ENCODE results near the gene ANTXR2.

The ANTXR2 gene

GRCh38 chr4:79982601-79983322 is 90.3 kb downstream of the ANTXR2 start:
- Histone ChIP-seq H3K27me3 (ENCODE audit: insufficient read depth, poor library complexity, severe bottlenecking) (no peaks in the 10 kb centered on the region), H3K27ac (replicated peaks) (no peak overlapping the region), H3K4me3 (replicated peaks; ENCODE audit: insufficient read depth, low read length) (no peak overlapping the region)
- no peak for DNase-seq (ENCODE audit: low read depth in 1 of 2, low spot score in 1 of 2)
- no peak for TF ChIP-seq GABPA (IDR thresholded peaks at IDR 0.05; ENCODE audit: low read depth)
- TF ChIP-seq REST (IDR thresholded peaks at IDR 0.05; ENCODE audit: insufficient replicate concordance, low read depth) = no peak

DNA sequence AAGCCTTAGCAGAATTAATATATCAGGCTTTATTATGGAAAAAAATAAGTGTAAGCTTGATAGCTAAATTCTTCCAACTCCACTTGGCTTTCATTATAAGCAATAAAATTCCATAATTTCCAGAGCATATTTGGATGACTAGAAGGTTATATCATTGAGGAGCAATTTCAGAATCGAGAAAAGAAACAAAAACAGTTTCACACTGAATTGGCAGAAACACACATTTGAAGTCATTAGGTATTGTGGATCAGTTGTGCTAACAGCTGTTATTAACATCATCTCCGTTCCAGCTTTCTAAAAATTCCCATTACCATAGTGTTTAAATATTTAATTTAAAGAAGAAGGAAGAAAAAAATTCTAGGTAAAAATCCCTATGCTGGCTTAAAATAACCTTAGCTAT is 92.6 kb downstream of the ANTXR2 start:
- Histone ChIP-seq H3K4me3 (replicated peaks; ENCODE audit: insufficient read depth, low read length) (no peak overlapping the region), H3K27me3 (ENCODE audit: insufficient read depth, poor library complexity, severe bottlenecking) (no peaks in the 10 kb centered on the region), H3K27ac (replicated peaks) (no peak overlapping the region)
- no peak for DNase-seq (ENCODE audit: low read depth in 1 of 2, low spot score in 1 of 2)
- TF ChIP-seq, protein P1, sequence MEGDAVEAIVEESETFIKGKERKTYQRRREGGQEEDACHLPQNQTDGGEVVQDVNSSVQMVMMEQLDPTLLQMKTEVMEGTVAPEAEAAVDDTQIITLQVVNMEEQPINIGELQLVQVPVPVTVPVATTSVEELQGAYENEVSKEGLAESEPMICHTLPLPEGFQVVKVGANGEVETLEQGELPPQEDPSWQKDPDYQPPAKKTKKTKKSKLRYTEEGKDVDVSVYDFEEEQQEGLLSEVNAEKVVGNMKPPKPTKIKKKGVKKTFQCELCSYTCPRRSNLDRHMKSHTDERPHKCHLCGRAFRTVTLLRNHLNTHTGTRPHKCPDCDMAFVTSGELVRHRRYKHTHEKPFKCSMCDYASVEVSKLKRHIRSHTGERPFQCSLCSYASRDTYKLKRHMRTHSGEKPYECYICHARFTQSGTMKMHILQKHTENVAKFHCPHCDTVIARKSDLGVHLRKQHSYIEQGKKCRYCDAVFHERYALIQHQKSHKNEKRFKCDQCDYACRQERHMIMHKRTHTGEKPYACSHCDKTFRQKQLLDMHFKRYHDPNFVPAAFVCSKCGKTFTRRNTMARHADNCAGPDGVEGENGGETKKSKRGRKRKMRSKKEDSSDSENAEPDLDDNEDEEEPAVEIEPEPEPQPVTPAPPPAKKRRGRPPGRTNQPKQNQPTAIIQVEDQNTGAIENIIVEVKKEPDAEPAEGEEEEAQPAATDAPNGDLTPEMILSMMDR (IDR thresholded peaks at IDR 0.05; ENCODE audit: insufficient read depth, low read length) = no peak
- no peak for TF ChIP-seq REST (IDR thresholded peaks at IDR 0.05; ENCODE audit: insufficient replicate concordance, low read depth)
- no peak for TF ChIP-seq POLR2AphosphoS5 (IDR thresholded peaks at IDR 0.05; ENCODE audit: low read depth)
- no peak for TF ChIP-seq GABPA (IDR thresholded peaks at IDR 0.05; ENCODE audit: low read depth)
- TF ChIP-seq SPI1 (IDR thresholded peaks at IDR 0.05; ENCODE audit: borderline replicate concordance, low read depth) = no peak

GRCh38 chr4:79979785-79980437 is 93.1 kb downstream of the ANTXR2 start:
- Histone ChIP-seq H3K27ac (replicated peaks) (no peak overlapping the region), H3K27me3 (ENCODE audit: insufficient read depth, poor library complexity, severe bottlenecking) (no peaks in the 10 kb centered on the region), H3K4me3 (replicated peaks; ENCODE audit: insufficient read depth, low read length) (no peak overlapping the region)
- TF ChIP-seq POLR2AphosphoS5 (IDR thresholded peaks at IDR 0.05; ENCODE audit: low read depth) (no peak), GABPA (IDR thresholded peaks at IDR 0.05; ENCODE audit: low read depth) (no peak), SPI1 (IDR thresholded peaks at IDR 0.05; ENCODE audit: borderline replicate concordance, low read depth) (no peak), REST (IDR thresholded peaks at IDR 0.05; ENCODE audit: insufficient replicate concordance, low read depth) (no peak)
- TF ChIP-seq, protein P1 (IDR thresholded peaks at IDR 0.05; ENCODE audit: insufficient read depth, low read length) = no peak
- no peak for DNase-seq (ENCODE audit: low read depth in 1 of 2, low spot score in 1 of 2)
